ENCODE results near the gene MRPL37.

Gene MRPL37

DNA sequence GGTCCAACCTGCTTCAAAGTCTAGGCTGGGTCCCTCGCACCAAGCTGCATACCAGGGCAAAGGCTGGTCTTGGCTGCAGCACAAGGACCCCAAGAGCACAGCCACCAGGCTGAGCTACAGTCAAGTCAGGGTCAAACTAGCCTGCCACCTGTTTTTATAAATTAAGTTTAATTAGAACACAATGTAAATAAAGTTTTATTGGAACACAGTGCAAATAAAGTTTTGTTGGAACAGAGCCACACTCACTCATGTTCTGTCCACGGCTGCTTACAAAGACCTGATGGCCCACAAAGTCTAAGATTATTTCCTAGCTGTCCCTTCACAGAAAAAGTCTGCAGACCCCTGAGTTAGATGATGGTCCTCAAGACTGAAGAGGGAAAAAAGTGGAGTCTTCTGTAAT is 66.2 kb downstream of the MRPL37 start:
- no peak for DNase-seq

GRCh38 chr1:54266908-54267307 is 66.9 kb downstream of the MRPL37 start:
- DNase-seq, result no peak
